ENCODE measurements around the gene EGFL8.
"Not testable (repeated sequence)": the region's sequence is repeated elsewhere in the genome, so short reads cannot be mapped to it uniquely, and the experiment has no call there.

Gene EGFL8

GRCh38 chr6:32191696-32192607 is 27.6 kb downstream of the EGFL8 start:
- H3K4me3 ChIP-seq (ENCODE audit: extremely low read depth, insufficient read depth, low read length, poor library complexity, severe bottlenecking): peak overlapping the region; percentile 26
- peak overlapping the region; percentile 73 for H3K27ac ChIP-seq (ENCODE audit: low read depth, low read length, severe bottlenecking)
- WGBS, 2 experiments (ENCODE audit: insufficient coverage in 2 of 2): 92 to 96% methylated on average over 9 to 11 of the region's 15 CpGs
- no peaks in the 10 kb centered on the region for H3K9me3 ChIP-seq (ENCODE audit: control insufficient read depth, low read length)
- H3K36me3 ChIP-seq (ENCODE audit: control insufficient read depth, insufficient read depth, low read length): peaks cover 22% of the 10 kb centered on the region
- peaks cover 58% of the 10 kb centered on the region for H3K4me1 ChIP-seq (ENCODE audit: control insufficient read depth, insufficient read depth, low read length, poor library complexity, severe bottlenecking)

DNA sequence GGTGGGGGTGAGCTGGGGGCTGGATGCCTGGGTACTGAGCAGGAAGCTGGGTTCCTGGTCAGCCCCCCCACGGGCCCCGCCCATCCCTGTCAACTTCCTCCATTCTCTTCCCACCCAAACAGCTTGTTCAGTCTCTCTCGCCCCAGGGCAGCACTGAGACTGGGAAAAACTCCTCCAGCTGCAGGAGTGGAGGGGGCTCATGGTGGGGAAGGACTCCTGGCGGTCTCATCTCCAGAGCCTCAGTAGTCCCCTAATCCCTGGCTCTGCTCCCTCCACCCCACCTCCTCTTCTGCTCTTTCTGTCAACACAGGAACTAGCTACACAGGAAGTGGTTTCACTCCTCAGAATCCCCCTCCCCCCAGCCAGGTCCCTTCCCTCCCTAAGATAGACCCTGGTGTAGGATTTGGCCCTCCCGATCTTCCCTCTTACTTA is 28.2 kb downstream of the EGFL8 start, which contains the start of gene GPSM3:
TSS of gene GPSM3 (minus strand) at position 36 of the 432 bp plus-strand sequence. CDS start 130 bp downstream, outside the sequence.
- 48% methylated on average over 2 of the region's 5 CpGs; no CpG with 5 or more reads in 1 of the 2 experiments for WGBS, 2 experiments (ENCODE audit: insufficient coverage in 2 of 2)
- no peaks in the 10 kb centered on the region for H3K9me3 ChIP-seq (ENCODE audit: control insufficient read depth, low read length)
- H3K4me3 ChIP-seq (ENCODE audit: extremely low read depth, insufficient read depth, low read length, poor library complexity, severe bottlenecking): peak within 1 kb of the TSS; percentile 26
- peaks cover 57% of the 10 kb centered on the region for H3K4me1 ChIP-seq (ENCODE audit: control insufficient read depth, insufficient read depth, low read length, poor library complexity, severe bottlenecking)
- H3K36me3 ChIP-seq (ENCODE audit: control insufficient read depth, insufficient read depth, low read length): peaks cover 15% of the 10 kb centered on the region
- peak within 1 kb of the TSS; percentile 73 for H3K27ac ChIP-seq (ENCODE audit: low read depth, low read length, severe bottlenecking)

GRCh38 chr6:32193096-32193495 is 28.7 kb downstream of the EGFL8 start:
- Histone ChIP-seq H3K4me1 (ENCODE audit: control insufficient read depth, insufficient read depth, low read length, poor library complexity, severe bottlenecking) (peaks cover 55% of the 10 kb centered on the region), H3K27ac (ENCODE audit: low read depth, low read length, severe bottlenecking) (peak overlapping the region; percentile 73)

GRCh38 chr6:32194388-32194787 is 30.0 kb downstream of the EGFL8 start:
- no peaks in the 10 kb centered on the region for H3K36me3 ChIP-seq (ENCODE audit: control insufficient read depth, insufficient read depth, low read length)
- H3K4me1 ChIP-seq (ENCODE audit: control insufficient read depth, insufficient read depth, low read length, poor library complexity, severe bottlenecking): peaks cover 49% of the 10 kb centered on the region
- 89 to 100% methylated on average over 4 of the region's 4 CpGs for WGBS, 2 experiments (ENCODE audit: insufficient coverage in 2 of 2)
- peak overlapping the region; percentile 85 for H3K27ac ChIP-seq (ENCODE audit: low read depth, low read length, severe bottlenecking)
- no peak overlapping the region for H3K4me3 ChIP-seq (ENCODE audit: extremely low read depth, insufficient read depth, low read length, poor library complexity, severe bottlenecking)
- no peaks in the 10 kb centered on the region for H3K9me3 ChIP-seq (ENCODE audit: control insufficient read depth, low read length)

More at GRCh38 chr6:32193096-32193495, 28.7 kb downstream of the EGFL8 start:
- WGBS, 2 experiments (ENCODE audit: insufficient coverage in 2 of 2): 87 to 95% methylated on average over 4 to 7 of the region's 13 CpGs
- Histone ChIP-seq H3K4me3 (ENCODE audit: extremely low read depth, insufficient read depth, low read length, poor library complexity, severe bottlenecking) (peak overlapping the region; percentile 26), H3K36me3 (ENCODE audit: control insufficient read depth, insufficient read depth, low read length) (peaks cover 11% of the 10 kb centered on the region)
- not testable (repeated sequence) for H3K9me3 ChIP-seq (ENCODE audit: control insufficient read depth, low read length)

- no peaks in the 10 kb centered on the region for H3K36me3 ChIP-seq (ENCODE audit: control insufficient read depth, insufficient read depth, low read length)
- peak overlapping the region; percentile 85 for H3K27ac ChIP-seq (ENCODE audit: low read depth, low read length, severe bottlenecking)
- H3K9me3 ChIP-seq (ENCODE audit: control insufficient read depth, low read length): no peaks in the 10 kb centered on the region
- 21 to 27% methylated on average over 9 to 13 of the region's 15 CpGs for WGBS, 2 experiments (ENCODE audit: insufficient coverage in 2 of 2)
- peaks cover 49% of the 10 kb centered on the region for H3K4me1 ChIP-seq (ENCODE audit: control insufficient read depth, insufficient read depth, low read length, poor library complexity, severe bottlenecking)
- peak overlapping the region; percentile 29 for H3K4me3 ChIP-seq (ENCODE audit: extremely low read depth, insufficient read depth, low read length, poor library complexity, severe bottlenecking)
These were observed 30.6 kb downstream of the EGFL8 start for GRCh38 chr6:32194825-32195651.

DNA sequence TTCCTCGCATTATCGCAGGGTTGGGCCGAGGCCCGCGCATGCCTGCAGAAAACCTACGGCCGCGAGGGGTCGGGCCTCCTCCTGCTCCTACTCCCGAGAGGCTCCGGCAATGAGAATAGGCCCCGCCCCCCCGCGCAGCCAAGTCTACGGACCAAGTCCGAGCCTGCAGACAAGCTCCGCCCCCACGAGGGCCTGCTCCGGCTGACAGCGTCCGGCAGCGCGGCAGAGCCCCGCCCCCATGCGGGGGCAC is 31.2 kb downstream of the EGFL8 start:
- Histone ChIP-seq H3K4me3 (ENCODE audit: extremely low read depth, insufficient read depth, low read length, poor library complexity, severe bottlenecking) (peak overlapping the region; percentile 63), H3K4me1 (ENCODE audit: control insufficient read depth, insufficient read depth, low read length, poor library complexity, severe bottlenecking) (peaks cover 45% of the 10 kb centered on the region), H3K27ac (ENCODE audit: low read depth, low read length, severe bottlenecking) (peak overlapping the region; percentile 100), H3K36me3 (ENCODE audit: control insufficient read depth, insufficient read depth, low read length) (no peaks in the 10 kb centered on the region), H3K9me3 (ENCODE audit: control insufficient read depth, low read length) (no peaks in the 10 kb centered on the region)
- 0% methylated on average over 23 to 25 of the region's 25 CpGs for WGBS, 2 experiments (ENCODE audit: insufficient coverage in 2 of 2)

DNA sequence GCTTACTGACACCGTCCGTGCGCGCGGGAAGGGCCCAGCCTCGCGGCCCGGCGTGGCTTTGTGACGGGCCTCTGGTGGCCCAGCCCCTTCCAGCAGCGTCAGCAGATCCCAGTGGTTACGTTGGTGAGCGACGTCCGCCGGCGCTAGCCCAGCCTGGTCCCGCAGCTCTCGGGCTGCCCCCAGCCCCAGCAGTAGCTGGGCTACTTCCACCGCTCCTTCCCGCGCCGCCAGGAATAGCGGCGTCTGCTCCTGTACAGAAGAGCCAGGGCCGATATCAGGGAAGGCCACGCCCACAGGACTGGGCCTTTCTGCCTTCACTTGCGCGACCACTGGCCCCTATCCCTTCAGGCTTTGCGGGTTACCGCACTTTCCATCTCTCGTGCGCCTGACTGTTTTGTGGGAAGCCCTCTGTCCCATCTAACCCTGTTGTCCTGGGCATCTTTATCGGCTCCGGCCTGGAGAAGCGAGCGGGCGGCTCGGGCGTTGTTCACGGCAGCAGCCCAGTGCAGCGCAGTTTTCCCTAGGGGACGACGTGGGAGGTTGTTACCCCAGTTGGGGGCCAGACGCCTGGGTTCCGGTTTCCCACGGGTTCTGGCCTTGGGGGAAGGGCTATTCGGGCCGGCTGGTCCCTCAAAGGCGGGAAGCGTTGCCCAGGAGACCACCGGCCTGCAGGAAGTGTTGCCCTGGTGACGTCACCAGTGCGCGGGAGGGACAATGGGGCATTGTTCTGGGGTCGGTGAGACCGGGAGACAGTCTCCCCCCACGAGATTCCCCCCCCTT is 31.7 kb downstream of the EGFL8 start:
- Histone ChIP-seq H3K36me3 (ENCODE audit: control insufficient read depth, insufficient read depth, low read length) (no peaks in the 10 kb centered on the region), H3K4me1 (ENCODE audit: control insufficient read depth, insufficient read depth, low read length, poor library complexity, severe bottlenecking) (peaks cover 40% of the 10 kb centered on the region), H3K9me3 (ENCODE audit: control insufficient read depth, low read length) (no peaks in the 10 kb centered on the region), H3K27ac (ENCODE audit: low read depth, low read length, severe bottlenecking) (peak overlapping the region; percentile 100), H3K4me3 (ENCODE audit: extremely low read depth, insufficient read depth, low read length, poor library complexity, severe bottlenecking) (peak overlapping the region; percentile 63)
- 0% methylated on average over 42 to 52 of the region's 58 CpGs for WGBS, 2 experiments (ENCODE audit: insufficient coverage in 2 of 2)

DNA sequence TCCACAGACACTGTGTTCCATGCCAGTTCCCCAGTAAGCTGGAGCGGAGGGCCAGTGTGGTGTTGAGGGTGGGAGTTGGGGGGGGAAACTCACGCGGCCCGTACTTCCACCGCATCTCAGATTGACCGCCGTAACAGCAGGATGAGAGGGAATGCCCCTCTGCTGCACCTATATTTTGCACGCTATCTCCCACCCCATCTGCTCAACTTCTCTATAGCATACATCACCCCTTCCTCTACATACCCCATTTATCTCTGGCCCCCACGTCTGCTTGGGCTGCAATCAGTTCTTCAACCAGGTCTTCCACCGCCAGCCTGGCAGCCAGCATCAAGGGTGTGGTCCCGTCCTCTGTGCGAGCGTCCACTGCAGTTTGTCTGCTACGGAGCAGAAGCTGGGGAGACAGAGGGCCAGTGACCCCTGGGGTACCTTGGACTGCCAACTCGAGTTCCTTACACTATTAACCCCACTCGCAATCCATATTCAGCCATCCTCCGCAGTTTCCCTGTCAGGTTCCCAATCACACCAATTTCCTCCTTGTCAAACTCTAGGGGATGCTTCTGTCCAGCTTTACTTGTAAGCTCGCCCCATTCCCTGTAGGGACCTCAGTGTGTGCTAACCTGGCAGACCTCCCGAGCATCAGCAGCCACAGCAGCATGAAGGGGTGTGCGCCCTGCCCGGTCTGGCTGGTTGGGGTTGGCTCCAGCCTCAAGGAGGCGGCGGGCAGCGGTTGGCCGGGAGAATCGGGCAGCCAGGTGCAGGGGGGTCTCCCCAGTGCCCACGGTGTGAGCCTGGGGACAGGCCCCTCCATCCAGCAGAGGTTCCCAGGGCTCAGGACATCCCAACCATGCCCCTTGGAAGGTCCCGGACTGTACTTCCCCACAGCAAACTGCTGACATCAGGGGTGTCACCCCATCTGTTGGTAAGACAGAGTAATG is 32.6 kb downstream of the EGFL8 start:
- WGBS, 2 experiments (ENCODE audit: insufficient coverage in 2 of 2): 87 to 92% methylated on average over 17 to 26 of the region's 28 CpGs
- Histone ChIP-seq H3K27ac (ENCODE audit: low read depth, low read length, severe bottlenecking) (peak overlapping the region; percentile 100), H3K4me3 (ENCODE audit: extremely low read depth, insufficient read depth, low read length, poor library complexity, severe bottlenecking) (peak overlapping the region; percentile 63), H3K4me1 (ENCODE audit: control insufficient read depth, insufficient read depth, low read length, poor library complexity, severe bottlenecking) (peaks cover 31% of the 10 kb centered on the region), H3K9me3 (ENCODE audit: control insufficient read depth, low read length) (no peaks in the 10 kb centered on the region), H3K36me3 (ENCODE audit: control insufficient read depth, insufficient read depth, low read length) (no peaks in the 10 kb centered on the region)

GRCh38 chr6:32198345-32198696 is 33.9 kb downstream of the EGFL8 start:
- WGBS, 2 experiments (ENCODE audit: insufficient coverage in 2 of 2): 94 to 100% methylated on average over 1 to 2 of the region's 3 CpGs
- Histone ChIP-seq H3K9me3 (ENCODE audit: control insufficient read depth, low read length) (no peaks in the 10 kb centered on the region), H3K36me3 (ENCODE audit: control insufficient read depth, insufficient read depth, low read length) (no peaks in the 10 kb centered on the region), H3K27ac (ENCODE audit: low read depth, low read length, severe bottlenecking) (no peak overlapping the region), H3K4me3 (ENCODE audit: extremely low read depth, insufficient read depth, low read length, poor library complexity, severe bottlenecking) (no peak overlapping the region), H3K4me1 (ENCODE audit: control insufficient read depth, insufficient read depth, low read length, poor library complexity, severe bottlenecking) (peaks cover 18% of the 10 kb centered on the region)
